HCT116 (cell line): ENCODE data around the gene PPDPF. TPM values are rescaled to one million over a fixed set of nuclear protein-coding genes. Genes with fewer than 3 reads are reported as not detected.
A peak's percentile ranks its signal among the peaks of the same experiment; 100 is the strongest.

ENCODE experiments used
- ATAC-seq: fragments of 200-7000 bp; cut with Tn5 transposase; 2 replicates; pipeline ENCODE4 v1.9.1; 2020; ENCODE audit warnings: mild to moderate bottlenecking, moderate library complexity
- BruUV-seq: library from RNA; stranded (reverse); fragments of 400-500 nt; replicated peaks from 2 replicates; lab custom pipeline; 2021; lab: Mats Ljungman, UMichigan
- CTCF ChIA-PET: fragments of 300-600 bp; sonication (Branson Sonifier 250); formaldehyde crosslinking; loops from one replicate; lab custom pipeline; 2021; ENCODE audit warnings: antibody characterized with exemption; lab: Charles Lee
- POLR2A ChIA-PET: fragments of 300-600, 350-600 bp; sonication (Branson Sonifier 250); formaldehyde crosslinking; loops from one replicate; lab custom pipeline; 2021; ENCODE audit warnings: antibody characterized with exemption; lab: Charles Lee
- RAD21 ChIA-PET, 2 experiments: fragments of 300-600 bp; sonication (Branson Sonifier 250); formaldehyde crosslinking; loops; one replicate each; lab custom pipeline; 2023; ENCODE audit warnings: low total read pairs in 2 of 2; ENCODE audit not compliant: uncharacterized antibody in 2 of 2, unreplicated experiment in 2 of 2, low non-redundant PET in 1 of 2; lab: Charles Lee
- DNase-seq: peaks from one replicate; pipeline ENCODE4 v3.0.0-alpha.2; 2010; ENCODE audit warnings: low read depth, low spot score
- H2AFZ ChIP-seq: fragments of 200-600 bp; shearing (Covaris generic), sonication (generic); 2 replicates; pipeline ENCODE4 v1.6.1; 2017; ENCODE audit warnings: low read depth, mixed run types, mixed read lengths, antibody characterized with exemption, low read length; ENCODE audit not compliant: poor library complexity, severe bottlenecking
- H3K27ac ChIP-seq: 2 replicates; pipeline ENCODE4 v1.5.1; 2012; ENCODE audit warnings: low read depth, low read length
- H3K27me3 ChIP-seq: fragments of 200-600 bp; sonication (generic); 2 replicates; pipeline ENCODE4 v1.6.1; 2016; ENCODE audit warnings: mixed run types, low read length, mixed read lengths; ENCODE audit not compliant: insufficient read depth
- H3K36me3 ChIP-seq, 2 experiments: fragments of 200-500 bp in 1 of 2; fragments of 200-600 bp in 1 of 2; sonication (Bioruptor generic) in 1 of 2; sonication (generic) in 1 of 2; 2 replicates each; pipeline versions ENCODE4 v1.5.1 to v1.6.1; 2014 to 2016; ENCODE audit warnings: low read length in 2 of 2, inconsistent platforms in 1 of 2, mixed read lengths in 1 of 2, mixed run types in 1 of 2; ENCODE audit not compliant: insufficient read depth in 2 of 2, control insufficient read depth in 1 of 2
- H3K4me1 ChIP-seq, 2 experiments: fragments of 200-600 bp in 1 of 2; sonication (generic) in 1 of 2; 2 replicates each; pipeline versions ENCODE4 v1.5.1 to v1.6.1; 2012 to 2017; ENCODE audit warnings: low read length in 2 of 2, inconsistent platforms in 1 of 2, mild to moderate bottlenecking in 1 of 2, mixed read lengths in 1 of 2, mixed run types in 1 of 2, moderate library complexity in 1 of 2; ENCODE audit not compliant: insufficient read depth in 2 of 2, control insufficient read depth in 1 of 2
- H3K4me2 ChIP-seq: fragments of 200-600 bp; sonication (generic); 2 replicates; pipeline ENCODE4 v1.6.1; 2017; ENCODE audit warnings: mixed run types, low read length, mixed read lengths
- H3K4me3 ChIP-seq, 2 experiments: fragments of 200-600 bp in 1 of 2; sonication (generic) in 1 of 2; replicated peaks in 1 of 2; 2 replicates each; pipeline ENCODE4 v1.5.1; 2011 to 2016; ENCODE audit warnings: low read length in 2 of 2, control low read depth in 1 of 2, low read depth in 1 of 2, mild to moderate bottlenecking in 1 of 2, mixed read lengths in 1 of 2, mixed run types in 1 of 2
- H3K79me2 ChIP-seq: fragments of 200-600 bp; sonication (generic); 2 replicates; pipeline ENCODE4 v1.6.1; 2017; ENCODE audit warnings: mild to moderate bottlenecking, mixed run types, low read length, moderate library complexity, mixed read lengths; ENCODE audit not compliant: insufficient read depth
- H3K9ac ChIP-seq: fragments of 200-600 bp; sonication (generic); 2 replicates; pipeline ENCODE4 v1.6.1; 2016; ENCODE audit warnings: low read length, mixed read lengths
- H3K9me2 ChIP-seq: fragments of 200-600 bp; sonication (generic), shearing (Covaris generic); 2 replicates; pipeline ENCODE4 v1.6.1; 2017; ENCODE audit warnings: mixed run types, mild to moderate bottlenecking, moderate library complexity; ENCODE audit not compliant: insufficient read depth
- H3K9me3 ChIP-seq, 2 experiments: fragments of 200-500 bp in 1 of 2; fragments of 200-600 bp in 1 of 2; sonication (Bioruptor generic) in 1 of 2; sonication (generic) in 1 of 2; 2 replicates each; pipeline ENCODE4 v1.6.1; 2014 to 2017; ENCODE audit warnings: low read length in 2 of 2, mixed read lengths in 2 of 2, inconsistent platforms in 1 of 2, low read depth in 1 of 2, mild to moderate bottlenecking in 1 of 2, mixed run types in 1 of 2, moderate library complexity in 1 of 2; ENCODE audit not compliant: control insufficient read depth in 1 of 2, insufficient read depth in 1 of 2
- H4K20me1 ChIP-seq: fragments of 200-600 bp; sonication (generic), shearing (Covaris generic); 2 replicates; pipeline ENCODE4 v1.6.1; 2017; ENCODE audit warnings: mixed run types, mild to moderate bottlenecking, moderate library complexity; ENCODE audit not compliant: insufficient read depth
- CBX3 ChIP-seq: IDR thresholded peaks from 2 replicates; pipeline ENCODE4 v1.6.1; 2012; ENCODE audit warnings: low read depth
- JUND ChIP-seq: IDR thresholded peaks from 2 replicates; pipeline ENCODE4 v1.6.1; 2012
- POLR2AphosphoS5 ChIP-seq: IDR thresholded peaks from 2 replicates; pipeline ENCODE4 v1.6.1; 2011; ENCODE audit warnings: mild to moderate bottlenecking, low read depth, low read length, moderate library complexity
- ZBTB33 ChIP-seq: IDR thresholded peaks from 2 replicates; pipeline ENCODE4 v1.6.1; 2011; ENCODE audit warnings: mild to moderate bottlenecking, low read length, moderate library complexity; ENCODE audit not compliant: insufficient replicate concordance; ENCODE audit errors: extremely low read depth
- ZFX ChIP-seq: fragments of 450-650 bp; IDR thresholded peaks from 2 replicates; pipeline ENCODE4 v1.6.1; 2017
- intact Hi-C: fragments of 100-400 bp; cut with micrococcal nuclease; formaldehyde crosslinking; loops from 2 replicates; pipeline ENCODE4 v1.10.0; 2022
- total RNA-seq: library from RNA; stranded (reverse); gene quantifications from one replicate; pipeline ENCODE4 v1.2.1, GENCODE V29; 2021; ENCODE audit not compliant: unreplicated experiment

The PPDPF gene
- total RNA-seq, 1 experiment from 2014 or later, result 346 TPM

- Histone ChIP-seq H4K20me1 (no peaks in the 10 kb centered on the region), H3K4me1 (peaks cover 38 to 73% of the 10 kb centered on the region in 2 experiments), H3K27me3 (no peaks in the 10 kb centered on the region), H3K4me2 (peak overlapping the region; percentile 71), H3K4me3 (peak overlapping the region; percentile 28 to 47), H3K79me2 (no peaks in the 10 kb centered on the region), H3K9ac (peak overlapping the region; percentile 37), H2AFZ (no peak overlapping the region), H3K36me3 (no peaks in the 10 kb centered on the region), H3K9me2 (no peaks in the 10 kb centered on the region), H3K27ac (peak overlapping the region; percentile 72), H3K9me3 (no peaks in the 10 kb centered on the region)
- DNase-seq (peak; percentile 67), ATAC-seq (peak; percentile 82)
- ChIA-PET POLR2A (interaction anchor here (0.6 to 2.0 kb wide), 2 partner anchors 9 to 25 kb away, joined by 3 to 4 read pairs; no protein-coding TSS in a partner anchor), CTCF (no interaction called here), RAD21 (no interaction called here)
- peak; percentile 48 for TF ChIP-seq POLR2AphosphoS5
- TF ChIP-seq CBX3, result no peak
- no peak for TF ChIP-seq ZFX
- no peak for TF ChIP-seq JUND
- BruUV-seq, result no TSS peak
- intact Hi-C loops, result no loop called here
These were observed 24.5 kb downstream of the PPDPF start for GRCh38 chr20:63544958-63545516.

- intact Hi-C loops, result no loop called here
- no peaks in the 10 kb centered on the region for H3K9me2 ChIP-seq
- no peak for TF ChIP-seq ZBTB33
- no peaks in the 10 kb centered on the region for H3K9me3 ChIP-seq
- POLR2A ChIA-PET, result interaction anchor here (2.0 kb wide), 1 partner anchor 10 kb away, joined by 4 read pairs; no protein-coding TSS in a partner anchor
- peak overlapping the region; percentile 72 for H3K27ac ChIP-seq
- H4K20me1 ChIP-seq, result no peaks in the 10 kb centered on the region
- H3K4me3 ChIP-seq, result peak overlapping the region; percentile 28 to 47; a peak in 2 of 4 replicates
- H2AFZ ChIP-seq, result no peak overlapping the region
- DNase-seq (no peak), ATAC-seq (no peak)
- H3K9ac ChIP-seq, result peak overlapping the region; percentile 37
- RAD21 ChIA-PET, result no interaction called here
- H3K27me3 ChIP-seq, result no peaks in the 10 kb centered on the region
- H3K79me2 ChIP-seq, result no peaks in the 10 kb centered on the region
- BruUV-seq, result no TSS peak
- no peaks in the 10 kb centered on the region for H3K36me3 ChIP-seq
- peak overlapping the region; percentile 71 for H3K4me2 ChIP-seq
- peaks cover 38 to 65% of the 10 kb centered on the region in 2 experiments for H3K4me1 ChIP-seq
- CTCF ChIA-PET, result interaction anchor here (1.7 kb wide), 1 partner anchor 8 kb away, joined by 7 read pairs; the partner anchor contains the start of gene PTK6
These were observed 25.2 kb downstream of the PPDPF start for GRCh38 chr20:63545814-63546213.
